OCI-LY3 (cell line): ENCODE results near the gene ZDHHC24.

Experiments
- H2AFZ ChIP-seq: fragments of 200-600, 300-600 bp; shearing (Covaris generic); 2 replicates; pipeline ENCODE4 v1.6.0; 2014; ENCODE audit warnings: antibody characterized with exemption, low read depth, low read length
- H3K27ac ChIP-seq: fragments of 200-600, 300-600 bp; sonication (generic); 2 replicates; pipeline ENCODE4 v1.5.1; 2014; ENCODE audit warnings: mild to moderate bottlenecking, low read length, moderate library complexity, mixed read lengths
- H3K27me3 ChIP-seq: fragments of 200-600, 300-600 bp; sonication (generic); 2 replicates; pipeline ENCODE4 v1.6.1; 2014; ENCODE audit warnings: low read depth, low read length, mixed read lengths
- H3K36me3 ChIP-seq: fragments of 200-600, 300-600 bp; sonication (generic); replicated peaks from 2 replicates; pipeline ENCODE3; 2014; ENCODE audit warnings: low read depth, low read length, mixed read lengths
- H3K4me1 ChIP-seq: fragments of 300-600, 200-600 bp; sonication (generic); 2 replicates; pipeline ENCODE4 v1.6.1; 2014; ENCODE audit warnings: low read length, mixed read lengths
- H3K4me2 ChIP-seq: fragments of 200-600, 300-600 bp; sonication (generic); 2 replicates; pipeline ENCODE4 v1.6.1; 2014; ENCODE audit warnings: low read length, mixed read lengths
- H3K4me3 ChIP-seq: fragments of 300-600, 200-600 bp; sonication (generic); 2 replicates; pipeline ENCODE4 v1.5.1; 2014; ENCODE audit warnings: antibody characterized with exemption, mild to moderate bottlenecking, low read length, moderate library complexity
- H3K79me2 ChIP-seq: fragments of 300-600, 200-600 bp; shearing (Covaris generic); 2 replicates; pipeline ENCODE4 v1.6.1; 2014; ENCODE audit warnings: mild to moderate bottlenecking, low read length, mixed read lengths
- H3K9ac ChIP-seq: fragments of 300-600, 200-600 bp; shearing (Covaris generic); 2 replicates; pipeline ENCODE4 v1.6.0; 2014; ENCODE audit warnings: mild to moderate bottlenecking, low read length, moderate library complexity
- H3K9me3 ChIP-seq: fragments of 200-600, 300-600 bp; shearing (Covaris generic); 2 replicates; pipeline ENCODE4 v1.6.1; 2014; ENCODE audit warnings: low read length, mixed read lengths; ENCODE audit not compliant: insufficient read depth
- H4K20me1 ChIP-seq: fragments of 200-600, 300-600 bp; sonication (generic); 2 replicates; pipeline ENCODE4 v1.6.1; 2016; ENCODE audit warnings: low read length, mixed read lengths; ENCODE audit not compliant: insufficient read depth
- EZH2phosphoT487 ChIP-seq: fragments of 200-600 bp; shearing (Covaris generic); IDR thresholded peaks from 2 replicates; pipeline ENCODE4 v1.6.1; 2018; ENCODE audit warnings: antibody characterized with exemption, mixed run types, low read depth
- TF ChIP-seq, protein P1 (sequence below): fragments of 200-600, 300-600 bp; sonication (generic); IDR thresholded peaks from 2 replicates; pipeline ENCODE4 v1.5.1; 2014; ENCODE audit warnings: antibody characterized with exemption, low read length, low read depth

ZDHHC24 gene, protein sequence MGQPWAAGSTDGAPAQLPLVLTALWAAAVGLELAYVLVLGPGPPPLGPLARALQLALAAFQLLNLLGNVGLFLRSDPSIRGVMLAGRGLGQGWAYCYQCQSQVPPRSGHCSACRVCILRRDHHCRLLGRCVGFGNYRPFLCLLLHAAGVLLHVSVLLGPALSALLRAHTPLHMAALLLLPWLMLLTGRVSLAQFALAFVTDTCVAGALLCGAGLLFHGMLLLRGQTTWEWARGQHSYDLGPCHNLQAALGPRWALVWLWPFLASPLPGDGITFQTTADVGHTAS

DNA sequence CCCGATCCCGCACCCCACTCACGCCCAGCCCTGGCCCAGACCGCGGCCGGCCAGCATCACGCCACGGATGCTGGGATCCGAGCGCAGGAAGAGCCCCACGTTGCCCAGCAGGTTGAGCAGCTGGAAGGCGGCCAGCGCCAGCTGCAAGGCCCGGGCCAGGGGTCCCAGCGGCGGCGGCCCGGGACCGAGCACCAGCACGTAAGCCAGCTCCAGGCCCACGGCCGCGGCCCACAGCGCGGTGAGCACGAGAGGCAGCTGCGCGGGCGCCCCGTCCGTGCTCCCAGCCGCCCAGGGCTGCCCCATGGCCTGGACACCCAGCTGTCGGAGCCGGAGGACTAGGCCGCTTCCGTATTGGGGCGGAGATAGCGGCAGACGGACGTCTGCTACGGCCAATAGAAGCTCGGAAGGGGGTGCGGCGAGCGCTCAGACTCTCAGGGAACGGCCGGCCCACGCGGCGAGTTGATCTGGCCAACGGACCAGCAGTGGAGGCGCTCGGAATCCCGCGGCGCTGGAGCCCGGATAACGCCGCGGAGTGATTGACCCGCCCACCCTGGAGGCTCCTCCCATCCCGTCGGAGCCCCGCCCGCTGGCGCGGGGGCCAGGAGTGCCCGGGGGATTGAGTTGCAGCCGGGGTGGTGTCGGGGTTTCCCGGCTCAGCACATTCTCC lies at the start of gene ZDHHC24:
TSS of gene ZDHHC24 (minus strand) at position 348 of the 667 bp plus-strand sequence. CDS start at position 303, 45 bp downstream.
- H3K27me3 ChIP-seq, result 0 out of 2 replicates have a peak, but pooled peaks cover 4% of the 10 kb centered on the region

GRCh38 chr11:66595245-66595904 lies 49.5 kb upstream of the ZDHHC24 start:
- Histone ChIP-seq H3K4me2 (no peak overlapping the region), H2AFZ (no peak overlapping the region), H3K4me1 (peaks cover 14% of the 10 kb centered on the region), H3K27ac (no peak overlapping the region), H3K9me3 (no peaks in the 10 kb centered on the region), H4K20me1 (no peaks in the 10 kb centered on the region), H3K9ac (no peak overlapping the region), H3K79me2 (peaks cover 9% of the 10 kb centered on the region), H3K27me3 (no peaks in the 10 kb centered on the region), H3K4me3 (no peak overlapping the region), H3K36me3 (peaks cover 13% of the 10 kb centered on the region)
- TF ChIP-seq EZH2phosphoT487, result no peak
- TF ChIP-seq, protein P1, sequence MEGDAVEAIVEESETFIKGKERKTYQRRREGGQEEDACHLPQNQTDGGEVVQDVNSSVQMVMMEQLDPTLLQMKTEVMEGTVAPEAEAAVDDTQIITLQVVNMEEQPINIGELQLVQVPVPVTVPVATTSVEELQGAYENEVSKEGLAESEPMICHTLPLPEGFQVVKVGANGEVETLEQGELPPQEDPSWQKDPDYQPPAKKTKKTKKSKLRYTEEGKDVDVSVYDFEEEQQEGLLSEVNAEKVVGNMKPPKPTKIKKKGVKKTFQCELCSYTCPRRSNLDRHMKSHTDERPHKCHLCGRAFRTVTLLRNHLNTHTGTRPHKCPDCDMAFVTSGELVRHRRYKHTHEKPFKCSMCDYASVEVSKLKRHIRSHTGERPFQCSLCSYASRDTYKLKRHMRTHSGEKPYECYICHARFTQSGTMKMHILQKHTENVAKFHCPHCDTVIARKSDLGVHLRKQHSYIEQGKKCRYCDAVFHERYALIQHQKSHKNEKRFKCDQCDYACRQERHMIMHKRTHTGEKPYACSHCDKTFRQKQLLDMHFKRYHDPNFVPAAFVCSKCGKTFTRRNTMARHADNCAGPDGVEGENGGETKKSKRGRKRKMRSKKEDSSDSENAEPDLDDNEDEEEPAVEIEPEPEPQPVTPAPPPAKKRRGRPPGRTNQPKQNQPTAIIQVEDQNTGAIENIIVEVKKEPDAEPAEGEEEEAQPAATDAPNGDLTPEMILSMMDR, result no peak

More for the DNA sequence above, at the start of gene ZDHHC24:
- Histone ChIP-seq H3K4me1 (peaks cover 22% of the 10 kb centered on the region), H3K9ac (peak within 1 kb of the TSS; percentile 84), H3K4me3 (peak within 1 kb of the TSS; percentile 82), H3K79me2 (no peaks in the 10 kb centered on the region; the same call in 1 of the 2 replicates), H4K20me1 (no peaks in the 10 kb centered on the region), H3K27ac (peak within 1 kb of the TSS; percentile 61), H2AFZ (peak within 1 kb of the TSS; percentile 89), H3K36me3 (peaks cover 9% of the 10 kb centered on the region), H3K4me2 (peak within 1 kb of the TSS; percentile 96), H3K9me3 (no peaks in the 10 kb centered on the region)
- TF ChIP-seq, protein P1, result no peak
- TF ChIP-seq EZH2phosphoT487, result no peak

GRCh38 chr11:66593650-66594049 lies 47.8 kb upstream of the ZDHHC24 start:
- Histone ChIP-seq H3K4me3 (peak overlapping the region; percentile 88), H3K4me2 (peak overlapping the region; percentile 91), H4K20me1 (no peaks in the 10 kb centered on the region), H3K27me3 (no peaks in the 10 kb centered on the region), H3K4me1 (peaks cover 10% of the 10 kb centered on the region), H3K79me2 (peaks cover 9% of the 10 kb centered on the region), H3K9me3 (no peaks in the 10 kb centered on the region), H2AFZ (no peak overlapping the region), H3K27ac (no peak overlapping the region), H3K36me3 (peaks cover 4% of the 10 kb centered on the region), H3K9ac (peak overlapping the region; percentile 91)
- TF ChIP-seq, protein P1, result no peak
- no peak for TF ChIP-seq EZH2phosphoT487

GRCh38 chr11:66593303-66593635 lies 47.4 kb upstream of the ZDHHC24 start:
- H3K4me1 ChIP-seq, result peaks cover 10% of the 10 kb centered on the region
- H3K4me2 ChIP-seq, result peak overlapping the region; percentile 91
- H3K9ac ChIP-seq, result peak overlapping the region; percentile 91
- H4K20me1 ChIP-seq, result no peaks in the 10 kb centered on the region
- TF ChIP-seq, protein P1, result no peak
- TF ChIP-seq EZH2phosphoT487, result no peak
- peaks cover 9% of the 10 kb centered on the region for H3K79me2 ChIP-seq
- H2AFZ ChIP-seq, result peak overlapping the region; percentile 80
- H3K9me3 ChIP-seq, result no peaks in the 10 kb centered on the region
- H3K4me3 ChIP-seq, result peak overlapping the region; percentile 88
- peaks cover 4% of the 10 kb centered on the region for H3K36me3 ChIP-seq
- H3K27ac ChIP-seq, result peak overlapping the region; percentile 26; the same call in 1 of the 2 replicates
- H3K27me3 ChIP-seq, result no peaks in the 10 kb centered on the region
